ENCODE results near the gene VDAC1.
"Not testable (repeated sequence)": the region's sequence is repeated elsewhere in the genome, so short reads cannot be mapped to it uniquely, and the experiment has no call there.

The VDAC1 gene

DNA sequence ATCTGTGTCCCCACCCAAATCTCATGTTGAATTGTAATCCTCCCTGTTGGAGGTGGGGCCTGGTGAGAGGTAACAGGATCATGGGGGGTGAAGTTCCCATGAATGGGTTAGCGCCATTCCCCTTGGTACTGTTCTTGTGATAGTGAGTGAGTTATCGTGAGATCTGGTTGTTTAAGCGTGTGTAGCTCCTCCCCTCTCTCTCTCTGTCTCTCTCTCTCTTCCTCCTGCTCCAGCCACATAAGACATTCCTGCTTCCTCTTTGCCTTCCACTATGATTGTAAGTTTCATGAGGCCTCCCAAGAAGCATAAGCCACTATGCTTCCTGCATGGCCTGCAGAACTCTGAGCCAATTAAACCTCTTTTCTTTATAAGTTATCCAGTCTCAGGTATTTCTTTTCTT is 65.1 kb downstream of the VDAC1 start:
- H4K20me1 ChIP-seq (ENCODE audit: insufficient read depth, low read length) = no peaks in the 10 kb centered on the region; the same call in 1 of the 2 replicates
- H3K27me3 ChIP-seq (ENCODE audit: insufficient read depth, low read length, poor library complexity) = peaks cover 2% of the 10 kb centered on the region
- H3K79me2 ChIP-seq (ENCODE audit: insufficient read depth, low read length) = no peaks in the 10 kb centered on the region
- no peak overlapping the region for H3K4me3 ChIP-seq (ENCODE audit: low read depth in 1 of 2, low read length in 2 of 2)
- no peaks in the 10 kb centered on the region for H3K9me3 ChIP-seq (ENCODE audit: insufficient read depth, low read length, severe bottlenecking)
- no peaks in the 10 kb centered on the region for H3K36me3 ChIP-seq (ENCODE audit: insufficient read depth, low read length)
- ATAC-seq (ENCODE audit: insufficient read depth, low read depth) (no peak), DNase-seq (no peak)
- H2AFZ ChIP-seq (ENCODE audit: low read depth, low read length) = no peak overlapping the region
- H3K9ac ChIP-seq (ENCODE audit: low read depth, low read length) = no peak overlapping the region
- TF ChIP-seq EZH2 (IDR thresholded peaks at IDR 0.05; ENCODE audit: borderline replicate concordance, low read depth, low read length, severe bottlenecking) = no peak
- no peak overlapping the region for H3K27ac ChIP-seq (ENCODE audit: low read length)
- H3K4me1 ChIP-seq (ENCODE audit: insufficient read depth, low read length) = no peaks in the 10 kb centered on the region
- H3K4me2 ChIP-seq (ENCODE audit: insufficient read depth, low read length) = no peak overlapping the region

DNA sequence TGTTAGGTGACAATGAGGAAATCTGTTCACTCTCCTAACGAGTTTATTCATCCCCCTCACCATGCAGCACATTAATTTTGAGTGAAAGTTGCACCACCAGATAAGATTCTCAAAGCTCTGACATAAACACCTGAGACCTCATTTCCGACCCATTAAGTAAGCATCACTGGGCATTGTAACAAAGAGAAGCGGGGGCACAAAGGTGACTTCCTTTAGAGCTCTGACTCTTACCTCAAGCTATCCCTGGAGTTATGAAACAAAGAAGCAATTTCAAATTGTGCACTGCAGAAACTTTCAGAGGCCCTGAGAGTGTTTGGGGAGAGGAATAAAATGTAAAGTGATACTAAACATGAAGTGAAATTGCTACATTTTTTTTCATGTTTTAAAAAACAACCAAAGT is 65.8 kb downstream of the VDAC1 start:
- Histone ChIP-seq H3K4me2 (ENCODE audit: insufficient read depth, low read length) (no peak overlapping the region), H3K9me3 (ENCODE audit: insufficient read depth, low read length, severe bottlenecking) (no peaks in the 10 kb centered on the region), H3K27ac (ENCODE audit: low read length) (no peak overlapping the region), H3K27me3 (ENCODE audit: insufficient read depth, low read length, poor library complexity) (peaks cover 2% of the 10 kb centered on the region), H3K4me3 (ENCODE audit: low read depth in 1 of 2, low read length in 2 of 2) (no peak overlapping the region), H3K36me3 (ENCODE audit: insufficient read depth, low read length) (no peaks in the 10 kb centered on the region), H3K4me1 (ENCODE audit: insufficient read depth, low read length) (no peaks in the 10 kb centered on the region), H2AFZ (ENCODE audit: low read depth, low read length) (no peak overlapping the region), H3K79me2 (ENCODE audit: insufficient read depth, low read length) (no peaks in the 10 kb centered on the region), H4K20me1 (ENCODE audit: insufficient read depth, low read length) (no peaks in the 10 kb centered on the region; the same call in 1 of the 2 replicates), H3K9ac (ENCODE audit: low read depth, low read length) (no peak overlapping the region)
- no peak for DNase-seq
- no peak for TF ChIP-seq EZH2 (IDR thresholded peaks at IDR 0.05; ENCODE audit: borderline replicate concordance, low read depth, low read length, severe bottlenecking)
- TF ChIP-seq, protein P1, sequence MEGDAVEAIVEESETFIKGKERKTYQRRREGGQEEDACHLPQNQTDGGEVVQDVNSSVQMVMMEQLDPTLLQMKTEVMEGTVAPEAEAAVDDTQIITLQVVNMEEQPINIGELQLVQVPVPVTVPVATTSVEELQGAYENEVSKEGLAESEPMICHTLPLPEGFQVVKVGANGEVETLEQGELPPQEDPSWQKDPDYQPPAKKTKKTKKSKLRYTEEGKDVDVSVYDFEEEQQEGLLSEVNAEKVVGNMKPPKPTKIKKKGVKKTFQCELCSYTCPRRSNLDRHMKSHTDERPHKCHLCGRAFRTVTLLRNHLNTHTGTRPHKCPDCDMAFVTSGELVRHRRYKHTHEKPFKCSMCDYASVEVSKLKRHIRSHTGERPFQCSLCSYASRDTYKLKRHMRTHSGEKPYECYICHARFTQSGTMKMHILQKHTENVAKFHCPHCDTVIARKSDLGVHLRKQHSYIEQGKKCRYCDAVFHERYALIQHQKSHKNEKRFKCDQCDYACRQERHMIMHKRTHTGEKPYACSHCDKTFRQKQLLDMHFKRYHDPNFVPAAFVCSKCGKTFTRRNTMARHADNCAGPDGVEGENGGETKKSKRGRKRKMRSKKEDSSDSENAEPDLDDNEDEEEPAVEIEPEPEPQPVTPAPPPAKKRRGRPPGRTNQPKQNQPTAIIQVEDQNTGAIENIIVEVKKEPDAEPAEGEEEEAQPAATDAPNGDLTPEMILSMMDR (IDR thresholded peaks at IDR 0.05; ENCODE audit: borderline replicate concordance, extremely low read depth, low read length, poor library complexity, severe bottlenecking) = no peak
- no peak for ATAC-seq (ENCODE audit: insufficient read depth, low read depth)

DNA sequence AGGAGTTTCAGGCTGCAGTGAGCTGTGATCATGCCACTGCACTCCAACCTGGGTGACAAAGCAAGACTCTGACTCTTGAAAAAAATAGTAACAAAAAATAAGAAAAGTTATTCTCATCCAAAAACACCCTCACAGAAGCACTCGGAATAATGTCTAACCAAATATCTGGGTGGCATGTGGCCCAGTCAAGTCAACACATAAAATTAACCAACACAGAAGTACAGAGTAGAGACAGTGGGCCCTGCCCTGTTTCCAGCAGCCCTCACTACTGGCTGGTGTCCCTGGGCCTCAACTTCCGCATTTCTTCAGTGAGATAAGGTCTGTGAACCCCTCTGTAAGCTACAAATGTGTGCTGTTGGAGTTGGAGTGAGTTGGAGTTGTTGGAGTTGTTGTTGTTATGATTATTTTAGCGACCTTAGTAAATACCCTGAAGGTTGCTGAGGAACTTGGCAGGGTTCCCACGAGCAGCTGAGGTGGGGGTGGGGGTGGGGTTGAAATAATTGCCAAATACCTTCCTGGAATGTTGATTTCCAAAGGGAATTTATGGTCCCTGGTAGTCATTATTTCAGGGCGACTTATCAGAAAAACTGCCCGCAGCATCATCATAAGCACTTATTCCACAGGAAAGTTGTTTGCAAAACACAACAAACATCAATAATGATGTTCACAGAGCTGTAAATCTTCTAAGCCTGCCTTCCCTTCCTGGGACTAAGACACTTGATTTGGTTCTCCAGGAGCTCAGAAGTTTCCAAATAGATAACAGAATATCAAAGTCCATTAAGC is 66.5 kb downstream of the VDAC1 start:
- Histone ChIP-seq H3K27me3 (ENCODE audit: insufficient read depth, low read length, poor library complexity) (peaks cover 2% of the 10 kb centered on the region), H3K79me2 (ENCODE audit: insufficient read depth, low read length) (no peaks in the 10 kb centered on the region), H3K27ac (ENCODE audit: low read length) (no peak overlapping the region), H3K36me3 (ENCODE audit: insufficient read depth, low read length) (no peaks in the 10 kb centered on the region), H4K20me1 (ENCODE audit: insufficient read depth, low read length) (no peaks in the 10 kb centered on the region; the same call in 1 of the 2 replicates), H3K4me1 (ENCODE audit: insufficient read depth, low read length) (no peaks in the 10 kb centered on the region), H2AFZ (ENCODE audit: low read depth, low read length) (no peak overlapping the region), H3K9me3 (ENCODE audit: insufficient read depth, low read length, severe bottlenecking) (no peaks in the 10 kb centered on the region), H3K9ac (ENCODE audit: low read depth, low read length) (no peak overlapping the region), H3K4me2 (ENCODE audit: insufficient read depth, low read length) (no peak overlapping the region), H3K4me3 (ENCODE audit: low read depth in 1 of 2, low read length in 2 of 2) (no peak overlapping the region)
- TF ChIP-seq, protein P1 (IDR thresholded peaks at IDR 0.05; ENCODE audit: borderline replicate concordance, extremely low read depth, low read length, poor library complexity, severe bottlenecking) = no peak
- no peak for ATAC-seq (ENCODE audit: insufficient read depth, low read depth)
- DNase-seq = no peak

DNA sequence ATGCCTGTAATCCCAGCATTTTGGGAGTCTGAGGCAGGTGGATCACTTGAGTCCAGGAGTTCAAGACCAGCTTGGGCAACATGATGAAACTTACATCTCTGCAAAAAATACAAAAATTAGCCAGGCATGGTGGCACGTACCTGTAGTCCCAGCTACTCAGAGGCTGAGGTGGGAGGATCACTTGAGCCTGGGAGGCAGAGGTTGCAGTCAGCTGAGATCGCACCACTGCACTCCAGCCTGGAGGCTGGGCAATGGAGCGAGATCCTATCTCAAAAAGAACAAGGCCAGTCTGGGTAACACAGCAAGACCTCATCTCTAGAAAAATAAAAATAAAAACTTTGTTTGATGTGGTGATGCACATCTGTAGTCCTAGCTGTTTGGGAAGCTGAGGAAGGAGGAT is 67.1 kb downstream of the VDAC1 start:
- DNase-seq; H4K20me1 ChIP-seq (ENCODE audit: insufficient read depth, low read length); H3K27me3 ChIP-seq (ENCODE audit: insufficient read depth, low read length, poor library complexity); H3K4me3 ChIP-seq (ENCODE audit: low read depth in 1 of 2, low read length in 2 of 2); H3K4me2 ChIP-seq (ENCODE audit: insufficient read depth, low read length); ATAC-seq (ENCODE audit: insufficient read depth, low read depth); H3K79me2 ChIP-seq (ENCODE audit: insufficient read depth, low read length); H3K9me3 ChIP-seq (ENCODE audit: insufficient read depth, low read length, severe bottlenecking); H3K36me3 ChIP-seq (ENCODE audit: insufficient read depth, low read length); H3K4me1 ChIP-seq (ENCODE audit: insufficient read depth, low read length); H3K27ac ChIP-seq (ENCODE audit: low read length); H2AFZ ChIP-seq (ENCODE audit: low read depth, low read length); H3K9ac ChIP-seq (ENCODE audit: low read depth, low read length): not testable (repeated sequence)
